Measurements from ENCODE around the gene FYB2.

Gene FYB2

DNA sequence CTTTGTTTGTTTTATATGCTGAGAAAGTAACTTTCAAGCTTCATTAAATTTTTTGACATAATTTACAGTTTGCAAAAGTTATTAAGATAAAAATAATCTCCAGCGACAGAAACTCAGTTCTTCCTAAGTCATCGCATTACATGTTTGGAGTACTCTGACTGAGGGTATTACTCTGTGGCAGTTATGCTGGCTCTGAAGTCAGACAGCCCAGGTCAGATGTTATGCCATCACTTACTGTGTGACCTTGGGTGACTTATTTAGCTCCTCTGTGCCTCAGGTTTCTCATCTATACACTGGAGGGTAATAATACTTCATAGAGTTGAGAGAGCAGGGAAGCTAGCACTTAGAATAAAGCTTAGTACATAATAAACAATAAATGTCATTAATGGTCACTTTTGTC, 147.7 kb downstream of the FYB2 start:
- H3K36me3 ChIP-seq (ENCODE audit: control insufficient read depth, insufficient read depth, low read length, severe bottlenecking) = no peaks in the 10 kb centered on the region
- H3K9me3 ChIP-seq (ENCODE audit: control insufficient read depth, low read length) = no peaks in the 10 kb centered on the region
- H3K9ac ChIP-seq (ENCODE audit: low read length) = no peak overlapping the region
- no peaks in the 10 kb centered on the region for H3K27me3 ChIP-seq (replicated peaks; ENCODE audit: control insufficient read depth, insufficient read depth, low read length)
- H3K4me1 ChIP-seq (ENCODE audit: control insufficient read depth, insufficient read depth, low read length) = peaks cover under 1% of the 10 kb centered on the region
- no peak overlapping the region for H3K4me3 ChIP-seq (ENCODE audit: low read length)
- no peak for DNase-seq (ENCODE audit: low read depth)

DNA sequence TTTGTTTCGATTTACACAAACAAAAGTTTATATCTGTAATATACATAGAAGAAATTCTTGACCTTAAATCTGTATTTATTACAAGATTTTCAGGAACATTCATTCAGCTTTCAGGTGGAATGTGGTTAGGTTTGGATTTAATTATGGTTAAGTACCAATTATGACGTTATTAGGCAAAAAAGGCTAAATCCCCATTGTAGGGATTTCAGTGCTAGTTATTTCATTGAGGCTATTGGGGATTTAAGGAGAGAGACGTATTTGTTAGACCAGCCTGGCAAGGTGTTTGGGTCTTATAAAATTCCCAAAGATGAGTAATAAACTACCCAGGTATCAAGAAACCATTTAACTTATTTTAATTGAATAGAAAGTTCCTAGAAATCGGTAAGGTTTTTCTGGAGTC, 148.1 kb downstream of the FYB2 start:
- no peaks in the 10 kb centered on the region for H3K36me3 ChIP-seq (ENCODE audit: control insufficient read depth, insufficient read depth, low read length, severe bottlenecking)
- H3K4me3 ChIP-seq (ENCODE audit: low read length) = no peak overlapping the region
- no peak overlapping the region for H3K9ac ChIP-seq (ENCODE audit: low read length)
- no peak for DNase-seq (ENCODE audit: low read depth)
- no peaks in the 10 kb centered on the region for H3K27me3 ChIP-seq (replicated peaks; ENCODE audit: control insufficient read depth, insufficient read depth, low read length)
- H3K9me3 ChIP-seq (ENCODE audit: control insufficient read depth, low read length) = no peaks in the 10 kb centered on the region
- H3K4me1 ChIP-seq (ENCODE audit: control insufficient read depth, insufficient read depth, low read length) = no peaks in the 10 kb centered on the region

DNA sequence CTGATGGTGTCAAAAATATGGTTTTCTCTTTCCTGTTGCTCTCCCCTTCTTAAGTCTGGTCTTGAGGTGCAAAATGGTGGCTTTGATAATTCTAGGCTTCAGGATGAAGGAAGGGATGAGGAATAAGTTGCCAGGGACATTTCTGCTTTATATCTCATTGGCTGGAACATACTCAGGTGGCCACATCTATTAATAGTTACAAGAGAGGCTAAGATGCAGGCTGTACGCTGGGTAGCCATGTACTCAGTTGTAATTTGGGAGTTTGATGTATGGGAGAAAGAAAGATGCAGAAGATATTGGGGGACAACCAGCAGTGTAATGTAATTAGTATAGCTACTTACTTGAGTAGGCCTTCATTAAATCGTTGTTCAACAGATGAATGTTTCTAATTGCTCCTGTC, 148.9 kb downstream of the FYB2 start:
- Histone ChIP-seq H3K9me3 (ENCODE audit: control insufficient read depth, low read length) (no peaks in the 10 kb centered on the region), H3K4me1 (ENCODE audit: control insufficient read depth, insufficient read depth, low read length) (no peaks in the 10 kb centered on the region), H3K36me3 (ENCODE audit: control insufficient read depth, insufficient read depth, low read length, severe bottlenecking) (no peaks in the 10 kb centered on the region)

More for the DNA sequence above, 148.9 kb downstream of the FYB2 start:
- Histone ChIP-seq H3K27me3 (replicated peaks; ENCODE audit: control insufficient read depth, insufficient read depth, low read length) (no peaks in the 10 kb centered on the region), H3K9ac (ENCODE audit: low read length) (no peak overlapping the region), H3K4me3 (ENCODE audit: low read length) (no peak overlapping the region)
- DNase-seq (ENCODE audit: low read depth) = no peak
